Activated CD8-positive, alpha-beta memory T cell treated with anti-CD3 and anti-CD28 coated beads for 4 hours (primary cell): ENCODE results near the gene ZNF480.
"Not testable (repeated sequence)": the region's sequence is repeated elsewhere in the genome, so short reads cannot be mapped to it uniquely, and the experiment has no call there.

Experiments used
- DNase-seq, 2 donors: peaks; one replicate each; pipeline ENCODE4 v3.0.0-alpha.2; 2020; ENCODE audit warnings: low read depth in 2 of 2

ZNF480 gene

GRCh38 chr19:52296773-52297600 lies at the start of gene ZNF480:
Gene ZNF480, plus strand, starts transcription at chr19:52297169. Its CDS starts 3,244 bp downstream, at chr19:52300413.
- peak; percentile 71 to 73 for DNase-seq

GRCh38 chr19:52248241-52248640 lies 48.7 kb upstream of the ZNF480 start:
- DNase-seq: peak; percentile 40 to 46

DNA sequence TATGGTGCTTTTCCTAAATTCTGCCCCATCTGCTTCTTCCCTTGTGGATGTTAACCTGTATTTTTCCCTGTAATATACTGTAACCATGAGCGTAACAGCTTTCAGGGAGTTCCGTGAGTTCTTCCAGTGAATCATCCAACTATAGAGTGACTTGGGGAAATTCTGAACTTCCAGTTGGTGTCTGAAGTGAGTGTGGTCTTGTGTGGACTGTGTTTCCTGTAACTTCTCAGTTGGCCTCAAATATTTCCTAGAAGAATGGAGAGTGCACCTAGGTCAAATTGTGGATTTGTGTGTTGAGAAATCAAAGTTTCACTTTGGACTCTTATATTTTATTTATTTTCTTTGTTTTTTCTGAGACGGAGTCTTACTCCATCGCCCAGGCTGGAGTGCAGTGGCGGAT lies 38.5 kb upstream of the ZNF480 start:
- DNase-seq: no peak

DNA sequence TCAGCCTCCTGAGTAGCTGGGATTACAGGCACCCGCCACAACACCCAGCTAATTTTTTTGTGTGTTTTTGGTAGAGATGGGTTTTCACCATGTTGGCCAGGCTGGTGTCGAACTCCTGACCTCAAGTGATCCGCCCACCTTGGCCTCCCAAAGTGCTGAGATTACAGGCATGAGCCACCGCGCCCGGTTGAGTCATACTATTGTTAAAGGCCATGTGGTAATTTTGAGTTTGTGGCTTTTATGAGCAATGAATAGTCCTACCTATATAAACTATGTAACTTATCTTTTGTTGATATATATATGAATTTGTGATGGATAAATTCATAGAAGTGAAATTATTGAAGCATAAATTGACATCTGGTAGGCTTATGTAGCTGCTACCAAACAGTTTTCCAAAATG lies 31.4 kb upstream of the ZNF480 start:
- peak in 1 of 2 donors; percentile 3 for DNase-seq

- peak; percentile 90 to 94 for DNase-seq
Observed at GRCh38 chr19:52269338-52270261, 27.4 kb upstream of the ZNF480 start, which contains the start of gene ZNF766. Gene ZNF766, plus strand, starts transcription at chr19:52269587. Its CDS starts 27 bp downstream, at chr19:52269614.

DNA sequence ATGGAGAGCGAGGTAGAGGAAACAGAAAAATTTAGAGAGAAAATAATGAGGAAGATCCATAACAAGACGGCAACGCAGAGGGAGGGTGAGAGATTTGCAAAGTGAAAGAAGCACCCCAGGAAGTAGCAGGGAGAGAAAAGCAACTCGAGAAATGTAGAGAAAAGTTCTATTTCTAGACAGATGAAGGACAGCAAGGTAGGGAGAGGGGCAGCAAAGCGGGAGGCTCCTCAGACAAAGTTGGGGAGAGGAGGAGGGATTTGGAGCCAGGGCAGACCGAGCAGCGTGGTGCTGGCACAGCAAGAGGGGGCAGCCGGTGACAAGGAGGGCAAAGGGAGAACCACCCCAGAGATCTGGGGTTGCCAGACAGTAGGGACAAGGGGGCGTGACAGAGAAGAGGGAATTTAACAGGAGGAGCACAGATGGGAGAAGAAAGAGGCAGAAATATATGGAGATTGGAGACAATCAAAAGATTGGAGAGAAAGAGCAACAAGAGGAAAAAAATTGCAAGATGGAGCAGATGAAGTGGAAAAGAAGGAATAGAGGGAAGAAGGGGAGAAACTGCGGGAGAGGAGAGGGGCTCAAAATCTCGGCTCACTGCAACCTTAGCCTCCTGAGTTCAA lies 26.6 kb upstream of the ZNF480 start:
- no peak for DNase-seq

- DNase-seq: no peak
Observed at GRCh38 chr19:52273301-52273700, 23.7 kb upstream of the ZNF480 start.

DNA sequence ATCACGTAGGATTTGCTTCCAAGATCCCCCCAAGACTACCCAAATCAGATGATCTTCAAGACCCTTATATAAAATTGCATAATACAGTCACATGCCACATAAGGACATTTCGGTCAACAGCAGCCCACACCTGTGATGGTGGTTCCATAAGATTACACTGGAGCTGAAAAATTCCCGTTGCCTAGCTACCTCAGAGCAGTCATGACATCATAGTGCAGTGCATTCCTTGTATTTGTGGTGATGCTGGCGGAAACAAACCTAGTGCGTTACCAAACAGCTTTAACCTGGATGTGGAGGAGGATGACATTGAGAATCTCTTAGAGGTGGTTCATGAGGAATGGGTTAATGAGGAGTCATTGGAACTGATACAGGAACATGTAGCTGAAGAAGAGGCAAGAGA lies 22.8 kb upstream of the ZNF480 start:
- DNase-seq: no peak

GRCh38 chr19:52275988-52276387 lies 21.0 kb upstream of the ZNF480 start:
- DNase-seq: no peak

GRCh38 chr19:52277471-52277870 lies 19.5 kb upstream of the ZNF480 start:
- DNase-seq: no peak

DNA sequence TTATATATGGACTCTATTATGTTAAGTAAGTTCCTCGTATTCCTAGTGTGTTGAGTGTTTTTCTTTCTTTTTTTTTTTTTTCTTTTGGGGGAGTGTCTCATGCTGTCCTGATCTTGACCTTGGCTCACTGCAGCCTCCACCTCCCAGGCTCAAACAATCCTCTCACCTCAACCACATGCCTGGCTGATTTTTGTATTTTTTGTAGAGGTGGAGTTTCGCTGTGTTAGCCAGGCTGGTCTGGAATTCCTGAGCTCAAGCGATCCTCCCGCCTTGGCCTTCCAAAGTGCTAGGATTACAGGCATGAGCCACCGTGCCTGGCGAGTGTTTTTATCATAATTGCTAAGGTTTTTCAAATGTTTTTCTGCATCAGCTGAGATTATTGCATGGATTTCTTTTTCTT lies 10.7 kb upstream of the ZNF480 start:
- DNase-seq: no peak

- DNase-seq: no peak
Observed at GRCh38 chr19:52291781-52292180, 5.2 kb upstream of the ZNF480 start.

DNA sequence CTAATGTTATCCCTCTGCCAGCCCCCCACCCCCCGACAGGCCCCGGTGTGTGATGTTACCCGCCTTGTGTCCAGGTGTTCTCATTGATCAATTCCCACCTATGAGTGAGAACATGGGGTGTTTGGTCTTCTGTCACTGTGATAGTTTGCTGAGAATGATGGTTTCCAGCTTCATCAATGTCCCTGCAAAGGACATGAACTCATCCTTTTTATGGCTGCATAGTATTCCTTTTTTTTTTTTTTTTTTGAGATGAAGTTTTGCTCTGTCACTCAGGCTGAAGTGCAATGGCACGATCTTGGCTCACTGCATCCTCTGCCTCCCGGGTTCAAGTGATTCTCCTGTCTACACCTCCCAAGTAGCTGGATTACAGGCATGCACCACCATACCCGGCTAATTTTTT lies 4.0 kb upstream of the ZNF480 start:
- not testable (repeated sequence) for DNase-seq

GRCh38 chr19:52296400-52296772 lies 583 bp upstream of the ZNF480 start:
- no peak for DNase-seq

- no peak for DNase-seq
Observed at GRCh38 chr19:52297601-52298364, 814 bp downstream of the ZNF480 start.

DNA sequence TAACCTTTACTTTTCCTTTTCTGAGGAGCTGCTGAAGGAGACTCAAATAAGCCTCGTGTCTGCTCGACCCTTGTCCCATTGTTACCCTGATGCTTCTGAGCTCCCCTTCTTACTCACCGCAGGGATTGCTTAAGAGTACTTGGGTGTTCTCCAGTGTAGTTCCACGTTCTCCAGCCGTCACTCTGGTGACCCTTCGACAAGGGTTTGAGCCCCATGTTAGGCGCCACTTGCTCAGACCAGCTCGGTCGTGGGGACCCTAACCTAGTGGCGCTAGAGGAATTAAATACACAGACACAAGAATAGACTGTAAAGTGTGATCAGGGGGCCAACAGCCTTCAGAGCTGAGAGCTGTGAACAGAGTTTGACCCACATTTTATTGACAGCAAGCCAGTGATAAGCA lies 10.3 kb downstream of the ZNF480 start:
- DNase-seq: no peak

GRCh38 chr19:52322429-52322828 lies 25.5 kb downstream of the ZNF480 start:
- DNase-seq: no peak

DNA sequence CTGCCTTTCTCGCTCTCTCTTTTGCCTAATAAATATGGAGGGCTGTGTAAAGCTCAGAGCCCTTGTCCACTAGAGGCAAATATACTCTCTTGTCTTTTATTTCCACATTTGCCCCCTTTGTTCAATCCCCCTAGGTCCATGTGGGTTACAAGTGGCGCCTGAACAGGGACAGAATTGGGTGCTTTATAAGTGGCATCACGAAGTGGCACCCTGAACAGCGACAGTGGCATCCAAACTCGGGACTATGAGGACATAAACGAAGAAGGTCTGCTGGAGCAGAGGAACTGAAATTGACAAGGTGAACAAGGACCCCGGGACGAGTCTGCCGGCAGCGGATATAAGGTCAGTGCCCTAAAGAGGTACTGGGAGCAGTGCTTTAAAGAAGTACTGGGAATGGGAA lies 34.8 kb downstream of the ZNF480 start:
- no peak for DNase-seq

GRCh38 chr19:52335768-52336116 lies 38.8 kb downstream of the ZNF480 start:
- no peak for DNase-seq

GRCh38 chr19:52336117-52336790 lies 39.3 kb downstream of the ZNF480 start, which contains the start of gene ZNF610:
Gene ZNF610, plus strand, starts transcription at chr19:52336243. Its CDS starts 12,930 bp downstream, at chr19:52349173.
- peak; percentile 72 to 78 for DNase-seq
